ENCODE results near the gene CAMSAP1.

Gene CAMSAP1

GRCh38 chr9:135933114-135933513 is 25.8 kb upstream of the CAMSAP1 start:
- H3K4me3 ChIP-seq (ENCODE audit: low read depth, low read length) = no peak overlapping the region
- no peak for DNase-seq (ENCODE audit: low read depth, low spot score)
- no peak for TF ChIP-seq CTCF (IDR thresholded peaks at IDR 0.05; ENCODE audit: low read depth, low read length)
- in situ Hi-C loops (cut with HindIII; ENCODE audit: low sequenced_read_pairs) = no loop called here

GRCh38 chr9:135932656-135933055 is 25.3 kb upstream of the CAMSAP1 start:
- in situ Hi-C loops (cut with HindIII; ENCODE audit: low sequenced_read_pairs) = no loop called here
- no peak for TF ChIP-seq CTCF (IDR thresholded peaks at IDR 0.05; ENCODE audit: low read depth, low read length)
- DNase-seq (ENCODE audit: low read depth, low spot score) = no peak
- no peak overlapping the region for H3K4me3 ChIP-seq (ENCODE audit: low read depth, low read length)

- in situ Hi-C loops (cut with HindIII; ENCODE audit: low sequenced_read_pairs) = no loop called here
- no peak for TF ChIP-seq CTCF (IDR thresholded peaks at IDR 0.05; ENCODE audit: low read depth, low read length)
- no peak overlapping the region for H3K4me3 ChIP-seq (ENCODE audit: low read depth, low read length)
- no peak for DNase-seq (ENCODE audit: low read depth, low spot score)
Measured at GRCh38 chr9:135931349-135931820, 24.0 kb upstream of the CAMSAP1 start.

- no peak for TF ChIP-seq CTCF (IDR thresholded peaks at IDR 0.05; ENCODE audit: low read depth, low read length)
- DNase-seq (ENCODE audit: low read depth, low spot score) = no peak
- in situ Hi-C loops (cut with HindIII; ENCODE audit: low sequenced_read_pairs) = no loop called here
- no peak overlapping the region for H3K4me3 ChIP-seq (ENCODE audit: low read depth, low read length)
Measured at GRCh38 chr9:135930446-135931345, 23.4 kb upstream of the CAMSAP1 start.

GRCh38 chr9:135929656-135930445 is 22.5 kb upstream of the CAMSAP1 start:
- in situ Hi-C loops (cut with HindIII; ENCODE audit: low sequenced_read_pairs) = no loop called here
- TF ChIP-seq CTCF (IDR thresholded peaks at IDR 0.05; ENCODE audit: low read depth, low read length) = no peak
- no peak overlapping the region for H3K4me3 ChIP-seq (ENCODE audit: low read depth, low read length)
- no peak for DNase-seq (ENCODE audit: low read depth, low spot score)

GRCh38 chr9:135928731-135929655 is 21.6 kb upstream of the CAMSAP1 start:
- no peak for DNase-seq (ENCODE audit: low read depth, low spot score)
- no peak for TF ChIP-seq CTCF (IDR thresholded peaks at IDR 0.05; ENCODE audit: low read depth, low read length)
- in situ Hi-C loops (cut with HindIII; ENCODE audit: low sequenced_read_pairs) = no loop called here
- no peak overlapping the region for H3K4me3 ChIP-seq (ENCODE audit: low read depth, low read length)
